ENCODE measurements around the gene TRAF3IP3. TPM values are rescaled to one million over a fixed set of nuclear protein-coding genes. Genes with fewer than 3 reads are reported as not detected.

TRAF3IP3 gene
- total RNA-seq, 1 experiment from 2014 or later, result not detected

DNA sequence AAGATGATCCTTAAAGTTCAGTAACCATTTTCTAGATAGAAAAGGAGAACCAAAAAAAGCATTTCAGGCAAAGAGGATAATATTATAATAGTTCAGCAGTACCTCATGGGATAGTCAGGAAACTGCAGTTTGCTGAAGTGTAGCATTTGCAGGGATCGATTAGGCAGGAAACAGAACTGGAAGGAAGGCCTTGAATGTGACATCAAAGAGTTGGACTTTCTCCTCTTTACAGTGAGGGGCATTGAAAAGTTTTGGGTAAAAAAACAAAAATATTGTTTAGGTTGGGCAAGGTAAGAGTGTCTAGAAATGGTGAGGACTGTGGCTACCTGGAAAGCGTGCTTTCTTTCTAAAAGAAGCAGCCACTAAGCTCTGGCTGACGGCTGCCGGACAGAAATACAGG, 58.0 kb downstream of the TRAF3IP3 start:
- H4K5ac ChIP-seq (ENCODE audit: insufficient read length, low read depth, low read length), result no peak overlapping the region
- no peaks in the 10 kb centered on the region for H4K20me1 ChIP-seq (ENCODE audit: control insufficient read depth, insufficient read depth, insufficient read length)
- H3K27me3 Mint-ChIP-seq (ENCODE audit: low read depth), result peaks cover 7% of the 10 kb centered on the region; the same call in 1 of the 2 replicates
- H3K56ac ChIP-seq (ENCODE audit: insufficient read length, low read depth, low read length), result no peak overlapping the region
- no peak overlapping the region for H2BK20ac ChIP-seq (ENCODE audit: low read depth, low read length, poor library complexity, severe bottlenecking)
- H2BK12ac ChIP-seq (ENCODE audit: insufficient read length, low read depth, low read length), result no peak overlapping the region
- no peaks in the 10 kb centered on the region for H3K9me3 ChIP-seq (ENCODE audit: control insufficient read depth, low read depth, low read length)
- no peak overlapping the region for H3K9ac ChIP-seq (ENCODE audit: extremely low read depth, insufficient read length, low read length)
- H3K23ac ChIP-seq (ENCODE audit: insufficient read length, low read depth, low read length), result no peak overlapping the region
- no peak overlapping the region for H3K4me3 Mint-ChIP-seq
- no peaks in the 10 kb centered on the region for H3K36me3 Mint-ChIP-seq (ENCODE audit: insufficient read depth in 1 of 3, low read depth in 3 of 3)
- H3K27ac Mint-ChIP-seq, result no peak overlapping the region
- no peak overlapping the region for H4K91ac ChIP-seq (ENCODE audit: insufficient read length, low read depth, low read length)
- no peak overlapping the region for H3K4me2 ChIP-seq (ENCODE audit: insufficient read depth, insufficient read length, low read length)
- no peak overlapping the region for H3K14ac ChIP-seq (ENCODE audit: insufficient read depth, low read length)
- TF ChIP-seq CTCF (conservative IDR thresholded peaks at IDR 0.05), result no peak
- no peak for DNase-seq
- H3K4ac ChIP-seq (ENCODE audit: low read depth, low read length), result no peak overlapping the region
- H3K4me1 ChIP-seq (ENCODE audit: insufficient read depth, low read length), result no peaks in the 10 kb centered on the region
- no peak overlapping the region for H2AK5ac ChIP-seq (ENCODE audit: insufficient read length, low read length)
- no peaks in the 10 kb centered on the region for H3K23me2 ChIP-seq (ENCODE audit: insufficient read length, low read depth, low read length, poor library complexity, severe bottlenecking)
- H2BK120ac ChIP-seq (ENCODE audit: low read depth, low read length, poor library complexity, severe bottlenecking), result no peak overlapping the region
- peaks cover 6 to 10% of the 10 kb centered on the region in 2 experiments for H3K4me1 Mint-ChIP-seq
- H3K18ac ChIP-seq (ENCODE audit: insufficient read length, low read depth, low read length), result no peak overlapping the region
- H3K79me1 ChIP-seq (ENCODE audit: insufficient read depth, low read depth, low read length, poor library complexity, severe bottlenecking), result no peaks in the 10 kb centered on the region
- no peak overlapping the region for H3T11ph ChIP-seq (ENCODE audit: low read length)
- no peaks in the 10 kb centered on the region; the same call in 1 of the 2 replicates for H3K79me2 ChIP-seq (ENCODE audit: insufficient read depth, low read length)
- no peak overlapping the region for H3K27ac ChIP-seq (ENCODE audit: insufficient read length, low read depth, low read length)
- WGBS (ENCODE audit: extremely low coverage, insufficient read length, low lambda C conversion rate), result no CpG with 5 or more reads among the region's 4 CpGs
- H2AFZ ChIP-seq (ENCODE audit: low read length), result no peak overlapping the region
- no peak overlapping the region for H4K8ac ChIP-seq (replicated peaks; ENCODE audit: insufficient read length, low read depth, low read length)
- H3K9me3 Mint-ChIP-seq, result no peaks in the 10 kb centered on the region
- no peak overlapping the region for H2BK5ac ChIP-seq (ENCODE audit: insufficient read length, low read length)
- H3K27me3 ChIP-seq (ENCODE audit: insufficient read depth, low read length), result no peaks in the 10 kb centered on the region
- no peak overlapping the region for H2BK15ac ChIP-seq (ENCODE audit: low read depth, low read length)
